HG03521 (cell line): ENCODE data around the gene CDK6.
"Not testable (repeated sequence)": the region's sequence is repeated elsewhere in the genome, so short reads cannot be mapped to it uniquely, and the experiment has no call there.

Experiments used
- ATAC-seq: cut with Tn5 transposase; IDR thresholded peaks from one replicate; pipeline ENCODE4 v1.9.1; 2021; ENCODE audit warnings: mild to moderate bottlenecking, moderate library complexity; ENCODE audit not compliant: unreplicated experiment

The CDK6 gene

GRCh38 chr7:92763636-92764423, 72.5 kb downstream of the CDK6 start:
- ATAC-seq, result no peak

DNA sequence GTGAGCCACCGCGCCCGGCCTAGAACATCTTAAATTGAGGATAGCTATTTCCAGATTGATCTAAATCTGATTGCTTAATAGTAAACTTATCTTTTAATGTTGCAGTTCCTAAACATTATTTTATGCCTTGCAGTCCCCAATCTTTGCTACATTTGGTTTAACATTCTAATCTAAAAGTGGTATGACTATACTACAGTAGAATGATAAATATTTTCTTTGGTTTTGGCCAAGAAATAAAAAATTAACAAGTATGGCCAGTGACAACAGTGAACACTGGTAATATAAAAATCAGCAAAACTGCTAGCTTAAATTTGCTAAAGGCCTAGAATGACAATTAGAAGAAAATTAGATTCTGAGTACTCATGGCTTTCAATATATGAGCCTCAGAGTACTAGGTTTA, 73.5 kb downstream of the CDK6 start:
- ATAC-seq, result no peak

DNA sequence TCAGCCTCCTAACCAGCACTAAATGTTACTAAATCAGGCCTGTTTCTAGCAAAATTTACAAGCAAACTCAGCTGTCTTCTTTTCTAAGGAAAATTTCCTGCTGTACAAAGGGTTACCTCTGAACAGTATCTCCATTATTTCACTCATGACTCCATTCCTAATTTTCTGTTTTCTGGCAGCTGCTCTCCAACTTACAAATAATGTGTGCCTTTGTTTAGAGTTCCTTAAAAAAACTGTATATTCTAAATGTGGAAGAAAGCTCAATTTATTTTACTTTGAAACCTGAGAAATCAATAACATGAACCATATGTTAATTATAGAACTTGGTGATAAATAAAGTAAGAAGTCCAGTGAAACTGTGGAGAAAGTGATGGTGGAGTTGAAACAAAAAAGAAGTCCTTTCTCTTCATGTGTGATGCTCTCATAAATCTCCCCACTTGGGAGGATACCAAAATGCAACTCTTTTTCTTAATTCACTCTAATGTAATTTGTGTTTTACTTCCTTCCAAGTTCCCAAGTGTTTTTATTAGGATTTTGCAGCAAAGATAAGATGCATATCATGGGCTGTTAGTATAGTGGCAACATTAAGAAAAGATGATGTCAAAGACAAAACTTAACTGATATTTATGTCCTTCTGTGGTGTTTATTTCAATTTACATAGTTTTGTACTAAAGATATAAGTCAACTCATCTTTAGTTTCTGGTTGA, 74.8 kb downstream of the CDK6 start:
- ATAC-seq, result no peak

DNA sequence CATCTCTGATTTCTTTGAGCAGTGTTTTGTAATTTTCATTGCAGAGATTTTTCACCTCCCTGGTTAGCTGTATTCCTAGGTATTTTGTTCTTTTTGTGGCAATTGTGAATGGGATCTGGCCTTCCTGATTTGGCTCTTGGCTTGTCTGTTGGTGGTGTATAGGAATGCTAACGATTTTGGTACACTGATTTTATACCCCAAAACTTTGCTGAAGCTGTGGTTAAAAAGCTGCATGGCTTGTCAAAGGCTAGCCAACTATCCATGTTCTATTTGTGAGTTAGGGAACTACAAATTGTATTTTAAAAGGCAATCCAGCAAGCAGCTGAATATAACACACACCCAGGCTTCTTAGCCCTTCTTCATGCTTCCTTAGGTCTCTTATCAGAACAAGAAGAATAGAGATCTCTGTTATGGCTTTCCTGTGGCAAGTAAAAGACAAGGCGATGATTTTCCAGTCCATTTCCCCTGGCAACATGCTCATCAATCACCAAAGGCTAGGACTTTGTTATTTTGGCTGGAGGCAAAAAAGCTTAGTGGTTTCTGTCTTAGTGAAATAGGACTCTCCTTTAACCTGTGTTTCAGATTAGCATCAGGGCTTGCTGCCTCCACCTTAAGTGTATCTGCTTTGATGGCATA, 77.5 kb downstream of the CDK6 start:
- ATAC-seq, result no peak

DNA sequence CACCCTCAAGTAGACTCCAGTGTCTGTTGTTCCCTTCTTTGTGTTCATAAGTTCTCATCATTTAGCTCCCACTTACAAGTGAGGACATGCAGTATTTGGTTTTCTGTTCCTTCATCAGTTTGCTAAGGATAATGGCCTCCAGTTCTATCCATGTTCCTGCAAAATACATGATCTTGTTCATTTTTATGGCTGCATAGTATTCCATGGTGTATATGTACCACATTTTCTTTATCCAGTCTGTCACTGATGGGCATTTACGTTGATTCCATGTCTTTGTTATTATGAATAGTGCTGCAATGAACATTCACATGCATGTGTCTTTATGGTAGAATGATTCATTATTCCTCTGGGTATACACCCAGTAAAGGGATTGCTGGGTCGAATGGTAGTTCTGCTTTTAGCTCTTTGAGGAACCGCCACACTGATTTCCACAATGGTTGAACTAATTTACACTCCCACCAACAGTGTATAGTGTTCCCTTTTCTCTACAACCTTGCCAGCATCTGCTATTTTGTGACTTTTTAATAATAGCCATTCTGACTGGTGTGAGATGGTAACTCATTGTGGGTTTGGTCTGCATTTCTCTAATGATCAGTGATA, 79.0 kb downstream of the CDK6 start:
- ATAC-seq, result not testable (repeated sequence)

GRCh38 chr7:92755680-92756079, 80.7 kb downstream of the CDK6 start:
- ATAC-seq, result no peak

- ATAC-seq, result no peak
These were observed 81.3 kb downstream of the CDK6 start for GRCh38 chr7:92754919-92755581.

- no peak for ATAC-seq
These were observed 82.8 kb downstream of the CDK6 start for GRCh38 chr7:92753614-92754013.

DNA sequence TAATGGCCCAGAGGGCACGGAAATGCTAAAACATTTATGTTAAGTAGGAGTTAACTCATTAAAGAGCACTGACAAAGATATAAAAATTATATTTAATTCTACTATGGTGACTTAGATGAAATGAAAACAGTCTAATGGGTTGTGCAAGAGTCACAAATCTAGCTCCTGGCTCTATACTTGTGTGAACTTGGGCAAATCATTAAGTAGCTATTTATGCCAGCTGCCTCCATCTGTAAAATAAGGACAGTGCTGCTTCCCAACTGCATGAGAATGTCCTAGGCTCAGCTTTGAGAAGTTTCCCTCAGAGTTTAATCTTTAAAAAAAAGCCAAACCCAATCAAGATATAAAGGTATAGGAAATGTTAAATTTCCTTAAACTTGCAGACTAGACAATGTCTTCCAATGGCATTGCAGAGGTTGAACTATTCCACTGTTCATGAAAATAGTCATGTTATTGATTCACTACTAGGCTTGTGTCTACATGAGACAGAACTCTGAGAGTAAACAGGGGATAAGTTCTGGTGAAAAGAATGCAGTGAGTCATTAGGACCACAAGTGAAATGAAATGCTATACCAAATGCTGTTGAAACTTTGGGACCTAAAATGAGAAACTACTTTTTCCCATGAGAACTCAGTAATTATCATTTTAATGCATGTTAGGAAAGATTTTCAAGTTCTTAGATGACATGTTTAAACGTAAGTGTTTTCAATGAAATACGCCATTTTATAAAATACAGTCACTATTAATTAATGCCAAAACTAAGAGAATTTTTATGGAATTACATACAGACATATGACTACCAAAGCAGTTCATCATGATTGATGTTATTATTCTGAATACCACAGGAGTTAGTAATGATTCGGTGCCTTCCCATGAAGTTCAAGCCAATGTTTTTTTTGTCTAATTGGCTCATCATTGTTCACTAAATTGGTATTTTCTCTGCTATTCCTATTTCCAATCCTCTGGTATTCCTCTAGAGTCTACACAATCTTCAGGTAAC, 84.2 kb downstream of the CDK6 start:
- ATAC-seq, result no peak

GRCh38 chr7:92750946-92751345, 85.4 kb downstream of the CDK6 start:
- no peak for ATAC-seq

DNA sequence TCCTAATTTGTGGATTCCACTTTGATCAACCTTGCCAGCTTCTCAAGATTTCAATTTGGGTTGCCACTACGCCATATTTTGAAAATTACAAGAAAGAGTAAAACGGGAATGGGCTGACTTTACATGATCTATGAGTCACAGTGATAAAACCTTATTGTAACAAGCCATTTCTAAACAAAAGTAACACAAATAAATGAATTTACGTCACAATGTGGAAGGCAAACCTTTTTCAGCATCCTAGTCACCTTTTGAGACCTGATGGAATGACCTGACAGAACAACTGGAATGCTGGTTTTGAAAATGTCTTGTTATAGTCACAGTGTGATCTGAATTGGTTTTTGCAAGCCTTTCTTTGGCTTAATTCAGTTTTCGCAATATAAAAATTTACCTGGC, 85.9 kb downstream of the CDK6 start:
- ATAC-seq, result no peak

DNA sequence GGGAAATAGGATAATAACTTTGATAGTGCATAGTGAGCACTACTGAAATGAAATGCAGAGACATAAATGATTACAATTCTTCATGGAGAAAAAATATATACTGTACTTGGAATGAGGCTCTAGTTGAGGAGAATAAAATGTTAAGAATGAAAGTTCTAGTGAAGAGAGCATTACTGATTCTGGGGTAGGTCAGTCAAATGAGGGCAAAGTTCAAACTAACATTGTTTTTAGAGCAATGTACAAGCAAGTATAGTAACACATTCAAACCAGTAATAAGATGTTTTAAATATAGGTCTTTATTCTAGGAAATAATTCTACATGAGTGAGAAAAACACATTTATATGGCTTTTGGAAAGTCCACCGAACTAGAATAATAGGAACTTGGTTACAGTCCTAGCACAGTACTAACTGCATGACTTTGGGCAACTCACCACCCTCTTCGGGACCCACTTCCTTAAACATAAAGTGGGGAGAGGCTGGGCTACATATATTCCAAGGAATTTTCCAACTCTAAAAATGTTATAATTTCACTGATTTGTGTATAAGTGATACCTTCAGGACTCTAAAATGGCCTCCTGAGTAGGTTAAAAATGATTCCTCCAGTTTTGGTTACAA, 86.4 kb downstream of the CDK6 start:
- no peak for ATAC-seq

- no peak for ATAC-seq
These were observed 87.0 kb downstream of the CDK6 start for GRCh38 chr7:92749327-92749755.

- no peak for ATAC-seq
These were observed 87.9 kb downstream of the CDK6 start for GRCh38 chr7:92748495-92748894.

DNA sequence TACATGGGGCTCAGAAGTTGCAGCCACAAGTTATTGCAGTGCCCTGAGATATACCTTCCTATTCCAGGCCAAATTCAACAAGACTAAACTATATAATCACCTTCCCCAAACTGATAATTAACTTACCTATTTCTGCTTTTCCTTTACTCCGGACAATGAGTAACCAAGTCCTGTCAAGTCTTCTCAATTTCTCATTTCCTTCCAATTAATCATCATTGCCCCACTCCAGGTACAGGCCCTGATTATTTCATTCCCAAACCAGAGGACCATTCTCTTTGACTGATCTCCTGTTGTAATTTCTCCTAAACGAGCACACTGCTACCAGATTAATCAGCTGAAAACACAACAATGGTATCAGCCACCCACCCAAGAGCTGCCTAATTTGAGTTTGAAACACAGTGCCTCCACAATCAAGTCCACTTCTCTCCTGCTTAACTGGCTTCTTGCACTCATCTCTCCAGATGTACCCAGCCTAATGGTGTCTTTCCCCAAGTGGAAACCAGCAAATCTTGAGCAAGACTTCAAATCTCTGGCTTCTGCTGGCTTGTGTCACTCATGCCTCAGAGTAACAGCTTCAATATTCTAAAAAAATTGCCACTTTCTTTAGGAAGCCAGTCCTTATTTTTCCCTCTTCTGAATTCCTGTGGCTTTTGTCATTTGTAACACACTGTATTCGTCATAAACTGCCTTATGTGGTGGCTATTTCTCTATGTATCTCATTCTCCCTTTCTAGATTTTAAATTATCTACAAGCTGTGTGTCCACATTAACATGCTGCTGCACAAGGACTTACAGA, 89.1 kb downstream of the CDK6 start:
- ATAC-seq, result no peak

- ATAC-seq, result no peak
These were observed 91.1 kb downstream of the CDK6 start for GRCh38 chr7:92745241-92745640.

DNA sequence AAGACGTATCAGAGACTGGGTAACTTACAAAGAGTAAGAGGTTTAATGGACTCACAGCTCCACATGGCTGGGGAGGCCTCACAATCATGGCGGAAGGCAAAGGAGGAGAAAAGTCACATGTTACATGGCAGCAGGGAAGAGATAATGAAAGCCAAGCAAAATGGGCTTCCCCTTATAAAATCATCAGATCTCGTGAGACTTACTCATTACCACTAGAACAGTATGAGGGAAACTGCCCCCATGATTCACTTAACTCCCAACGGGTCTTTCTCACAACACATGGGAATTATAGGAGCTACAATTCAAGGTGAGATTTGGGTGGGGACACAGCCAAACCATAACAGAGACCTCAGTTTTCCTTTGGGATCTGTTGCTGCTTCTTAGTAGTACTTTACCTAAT, 92.2 kb downstream of the CDK6 start:
- not testable (repeated sequence) for ATAC-seq

GRCh38 chr7:92742186-92742585, 94.2 kb downstream of the CDK6 start:
- no peak for ATAC-seq

DNA sequence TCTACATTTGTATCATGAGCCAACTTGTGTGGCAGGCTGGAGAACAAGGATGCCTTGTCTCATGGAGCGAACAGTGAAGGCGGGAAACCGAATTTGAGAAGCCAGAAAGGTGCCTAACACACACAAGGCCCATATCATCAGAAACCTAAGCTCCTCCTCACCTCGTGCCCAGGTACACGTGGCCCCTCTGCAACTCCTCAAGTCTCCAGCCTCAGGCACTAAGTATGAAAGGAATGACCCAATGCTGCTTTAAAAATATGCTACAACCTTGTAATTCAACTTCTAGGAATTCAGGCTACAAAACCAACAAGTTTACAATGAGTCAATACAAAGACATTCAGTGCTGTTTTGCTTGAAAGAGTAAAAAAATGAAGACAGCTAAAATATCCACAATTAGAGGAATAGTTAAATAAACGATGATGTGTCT, 95.7 kb downstream of the CDK6 start:
- no peak for ATAC-seq
